ENCODE data around the gene PPIG. TPM values are rescaled to one million over a fixed set of nuclear protein-coding genes. Genes with fewer than 3 reads are reported as not detected.
"Not testable (repeated sequence)": the region's sequence is repeated elsewhere in the genome, so short reads cannot be mapped to it uniquely, and the experiment has no call there.

The PPIG gene
- total RNA-seq, 1 experiment from 2014 or later, result 57.5 TPM

DNA sequence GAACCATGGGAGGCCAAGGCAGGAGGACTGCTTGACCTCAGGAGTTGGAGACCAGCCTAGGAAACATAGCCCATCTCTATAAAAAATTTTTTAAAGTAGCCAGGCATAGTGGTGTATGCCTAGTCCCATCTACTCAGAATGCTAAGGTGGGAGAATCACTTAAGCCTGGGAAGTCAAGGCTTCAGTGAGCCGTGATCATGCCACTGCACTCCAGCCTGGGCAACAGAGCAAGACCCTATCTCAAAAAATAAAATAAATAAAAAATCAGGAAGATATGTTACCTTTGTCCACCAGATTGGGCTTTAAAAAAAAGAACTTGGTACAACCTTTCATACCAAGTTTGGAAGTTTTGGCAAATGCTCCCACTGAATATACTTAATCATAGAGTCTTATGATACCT, 74.7 kb downstream of the PPIG start:
- DNase-seq (ENCODE audit: low spot score), result no peak
- in situ Hi-C loops (cut with HindIII; ENCODE audit: low sequenced_read_pairs), result no loop called here

DNA sequence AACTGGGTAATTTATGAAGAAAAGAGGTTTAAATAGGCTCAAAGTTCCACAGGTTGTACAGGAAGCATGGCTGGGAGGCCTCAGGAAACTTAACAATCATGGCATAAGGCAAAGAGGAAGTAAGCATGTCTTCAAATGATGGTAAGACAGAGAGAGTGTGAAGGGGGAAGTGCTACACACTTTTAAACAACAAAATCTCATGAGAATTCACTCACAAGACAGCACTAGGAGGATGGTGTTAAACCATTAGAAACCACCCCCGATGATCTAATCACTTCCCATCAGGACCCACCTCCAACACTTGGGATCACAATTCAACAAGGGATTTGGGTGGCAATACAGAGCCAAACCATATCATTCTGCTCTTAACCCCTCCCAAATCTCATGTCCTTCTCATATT, 75.2 kb downstream of the PPIG start:
- in situ Hi-C loops (cut with HindIII; ENCODE audit: low sequenced_read_pairs), result no loop called here
- no peak for DNase-seq (ENCODE audit: low spot score)

DNA sequence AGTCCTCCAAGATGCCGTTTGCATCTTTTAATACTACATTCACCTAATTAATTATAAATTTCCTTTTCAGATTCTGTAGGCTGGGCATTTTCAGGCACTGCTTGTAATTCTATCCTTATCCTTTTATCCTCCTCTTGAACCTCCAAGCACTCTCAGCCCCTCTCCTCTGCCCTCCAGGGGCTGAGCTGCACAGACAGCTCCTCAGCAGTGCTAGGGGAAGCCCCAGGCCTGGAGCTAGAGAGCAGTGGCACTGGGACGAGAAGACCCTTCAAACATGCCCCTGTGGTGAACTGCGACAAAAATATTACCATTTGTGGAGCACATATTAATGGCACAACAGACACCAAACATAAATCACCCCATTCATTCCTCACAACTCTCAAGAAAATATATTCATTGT, 77.1 kb downstream of the PPIG start:
- DNase-seq (ENCODE audit: low spot score), result no peak
- in situ Hi-C loops (cut with HindIII; ENCODE audit: low sequenced_read_pairs), result no loop called here

DNA sequence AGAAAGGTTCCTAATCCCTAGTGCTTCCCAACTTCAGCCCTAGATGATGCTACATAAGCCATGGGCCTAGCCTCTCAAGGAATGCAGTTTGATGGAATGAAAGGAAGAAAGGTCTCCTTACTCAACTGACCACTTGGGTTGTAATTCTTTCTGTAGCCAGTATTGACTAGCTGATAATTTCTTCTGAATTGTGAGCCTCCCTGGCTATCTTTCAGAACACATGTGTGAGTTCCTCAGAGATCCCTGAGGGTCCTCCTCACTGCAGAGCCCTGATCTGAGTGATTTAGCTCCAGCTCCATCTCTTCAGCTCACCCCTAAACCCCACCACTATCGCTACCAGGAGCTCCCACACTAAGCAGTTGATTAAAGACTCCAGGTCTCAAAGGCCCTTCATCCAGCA, 78.6 kb downstream of the PPIG start:
- in situ Hi-C loops (cut with HindIII; ENCODE audit: low sequenced_read_pairs), result no loop called here

DNA sequence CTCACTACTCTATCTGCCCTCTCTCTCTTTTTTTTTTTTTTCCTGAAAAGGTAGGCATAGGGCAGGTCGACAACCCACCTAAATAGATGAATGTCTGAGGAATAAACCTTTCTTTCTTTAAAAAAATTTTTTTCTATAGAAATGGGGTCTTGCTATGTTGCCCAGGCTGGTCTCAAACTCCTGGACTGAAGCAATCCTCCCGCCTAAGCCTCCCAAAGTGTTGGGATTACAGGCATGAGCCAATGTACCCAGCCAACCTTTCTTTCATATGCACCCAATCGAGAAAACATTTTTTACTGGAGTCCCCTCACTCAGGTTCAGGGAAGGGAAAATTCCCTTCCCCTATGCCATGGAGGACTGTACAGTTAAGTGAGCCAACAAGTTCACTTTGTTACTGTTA, 79.1 kb downstream of the PPIG start:
- in situ Hi-C loops (cut with HindIII; ENCODE audit: low sequenced_read_pairs), result no loop called here
- DNase-seq (ENCODE audit: low spot score), result no peak

More for the DNA sequence above, 78.6 kb downstream of the PPIG start:
- DNase-seq (ENCODE audit: low spot score), result no peak

DNA sequence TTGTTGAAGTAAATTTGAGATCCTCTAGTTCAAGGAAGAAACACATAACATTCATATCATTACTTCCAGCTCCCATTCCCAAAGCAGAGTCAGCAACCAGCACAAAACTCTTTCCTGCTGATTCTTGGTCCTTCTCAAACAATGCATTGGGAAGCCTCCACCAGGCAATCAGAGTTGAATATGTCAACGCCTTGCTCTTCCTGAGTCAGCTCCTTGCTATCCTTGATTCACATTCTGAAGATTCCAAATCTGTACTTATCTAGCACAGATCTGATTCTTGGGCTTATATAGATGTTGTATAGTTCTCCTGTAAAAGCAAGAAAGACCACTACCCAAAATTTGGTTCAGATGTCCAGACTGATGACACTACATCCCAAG, 80.4 kb downstream of the PPIG start:
- in situ Hi-C loops (cut with HindIII; ENCODE audit: low sequenced_read_pairs), result no loop called here
- DNase-seq (ENCODE audit: low spot score), result no peak

DNA sequence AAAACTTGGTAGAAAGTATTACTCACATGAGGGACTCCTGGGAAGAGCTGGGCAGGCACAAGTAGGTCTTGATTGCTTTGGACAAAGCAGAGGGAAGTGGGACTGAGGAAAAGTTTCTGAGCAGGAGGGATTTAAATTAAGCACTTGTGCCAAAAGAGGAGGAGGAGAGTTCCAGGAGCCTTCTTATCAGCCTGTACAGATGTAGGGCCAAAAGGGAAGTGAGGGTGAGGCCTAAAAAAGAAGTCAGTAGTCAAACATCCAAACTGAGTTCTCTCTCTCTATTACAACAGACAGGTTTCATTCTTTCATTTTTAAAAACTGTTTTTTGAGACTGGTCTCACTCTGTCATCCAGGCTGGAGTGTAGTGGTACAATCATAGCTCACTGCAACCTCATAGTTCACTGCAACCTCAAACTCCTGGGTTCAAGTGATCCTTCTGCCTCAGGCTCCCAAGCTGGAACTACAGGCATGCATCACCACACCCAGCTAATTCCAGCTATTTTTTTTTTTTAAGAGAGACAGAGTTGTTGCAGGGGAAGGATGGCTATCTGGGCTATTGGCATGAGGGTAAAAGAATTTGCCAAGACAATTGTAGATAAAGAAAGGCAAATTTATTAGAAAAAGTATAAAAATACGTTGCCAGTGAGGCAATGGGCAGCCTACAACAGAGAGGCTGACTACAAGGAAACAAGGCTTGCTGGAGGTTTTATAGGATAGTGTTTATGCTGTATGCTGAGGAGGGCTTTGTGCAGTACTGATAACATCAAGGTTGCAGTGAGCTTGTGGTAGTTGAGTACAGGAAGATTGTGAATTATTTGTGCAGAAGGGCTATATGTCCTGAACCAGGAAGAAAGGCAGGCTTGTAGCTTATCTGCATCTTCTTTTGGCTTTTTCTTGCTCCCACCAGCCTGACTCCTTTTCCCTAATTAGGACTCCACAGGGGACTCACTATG, 81.1 kb downstream of the PPIG start:
- in situ Hi-C loops (cut with HindIII; ENCODE audit: low sequenced_read_pairs), result no loop called here
- no peak for DNase-seq (ENCODE audit: low spot score)

DNA sequence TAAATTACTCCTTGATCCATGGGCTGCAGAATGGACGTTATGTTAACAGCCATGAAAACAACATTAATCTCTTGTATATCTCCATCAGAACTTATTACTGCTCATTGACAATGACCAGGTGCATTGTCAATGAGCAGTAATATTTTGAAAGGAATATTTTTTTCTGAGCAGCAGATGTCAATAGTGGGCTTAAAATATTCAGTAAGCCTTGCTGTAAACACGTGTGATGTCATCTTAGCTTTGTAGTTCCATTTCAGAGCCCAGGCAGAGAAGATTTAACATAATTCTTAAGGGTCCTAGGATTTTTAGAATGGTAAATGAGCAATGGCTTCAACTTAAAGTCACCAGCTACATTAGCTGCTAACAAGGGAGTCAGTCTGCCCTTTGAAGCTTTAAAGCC, 83.4 kb downstream of the PPIG start:
- DNase-seq (ENCODE audit: low spot score), result no peak
- in situ Hi-C loops (cut with HindIII; ENCODE audit: low sequenced_read_pairs), result no loop called here

DNA sequence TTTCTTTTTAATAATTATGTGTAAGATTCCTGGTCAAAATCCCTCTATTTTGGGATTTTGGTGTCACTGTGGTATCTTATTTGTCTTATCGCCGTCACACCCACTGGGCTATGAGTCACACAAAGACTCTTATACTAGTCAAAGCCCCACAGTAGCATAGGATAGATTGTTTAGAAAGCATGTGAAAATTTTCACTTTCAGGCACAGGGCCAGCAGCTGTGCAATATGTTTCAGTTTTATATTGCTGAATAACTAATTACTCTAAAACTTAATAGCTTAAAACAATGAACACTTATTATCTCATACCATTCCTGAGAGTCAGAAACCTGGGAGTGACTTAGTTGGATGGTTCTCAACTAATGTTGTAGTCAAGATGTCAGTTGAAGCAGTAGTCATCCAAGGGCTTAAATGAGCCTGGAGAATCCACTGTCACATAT, 86.1 kb downstream of the PPIG start:
- DNase-seq (ENCODE audit: low spot score), result no peak
- in situ Hi-C loops (cut with HindIII; ENCODE audit: low sequenced_read_pairs), result no loop called here

DNA sequence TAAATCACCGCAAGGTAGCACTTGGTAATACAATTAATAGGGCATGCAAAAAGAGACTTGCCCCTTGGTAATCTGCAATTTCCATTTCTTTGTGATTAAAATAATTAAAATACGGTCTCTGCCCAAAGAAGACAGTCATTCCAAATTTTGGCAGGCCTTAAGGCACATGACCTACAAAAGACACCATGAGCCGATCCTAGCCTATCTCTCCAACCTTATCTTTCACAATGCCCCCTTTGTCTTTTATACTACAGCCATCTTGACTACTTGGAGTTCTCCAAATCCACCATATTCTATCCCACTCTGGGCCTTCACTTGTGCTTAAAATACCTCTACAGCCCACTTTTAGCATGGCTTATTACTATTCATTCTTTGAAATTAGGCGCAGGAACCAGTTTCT, 86.8 kb downstream of the PPIG start:
- in situ Hi-C loops (cut with HindIII; ENCODE audit: low sequenced_read_pairs), result no loop called here
- no peak for DNase-seq (ENCODE audit: low spot score)

DNA sequence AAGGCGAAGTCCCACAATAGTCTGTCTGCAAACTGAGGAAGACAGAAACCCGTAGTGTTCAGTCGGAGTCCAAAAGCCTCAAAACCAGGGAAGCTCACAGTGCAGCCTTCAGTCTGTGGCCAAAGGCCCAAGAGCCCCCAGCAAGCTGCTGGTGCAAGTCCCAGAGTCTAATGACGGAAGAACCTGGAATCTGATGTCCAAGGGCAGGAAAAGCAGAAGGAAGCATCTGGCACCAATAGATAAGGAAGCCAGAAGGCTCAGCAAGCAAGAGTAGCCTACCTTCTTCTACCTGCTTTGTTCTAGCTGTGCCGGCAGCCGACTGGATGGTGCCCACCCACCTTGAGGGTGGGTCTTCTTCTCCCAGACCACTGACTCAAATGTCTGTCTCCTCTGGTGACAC, 88.3 kb downstream of the PPIG start:
- in situ Hi-C loops (cut with HindIII; ENCODE audit: low sequenced_read_pairs), result no loop called here
- no peak for DNase-seq (ENCODE audit: low spot score)

DNA sequence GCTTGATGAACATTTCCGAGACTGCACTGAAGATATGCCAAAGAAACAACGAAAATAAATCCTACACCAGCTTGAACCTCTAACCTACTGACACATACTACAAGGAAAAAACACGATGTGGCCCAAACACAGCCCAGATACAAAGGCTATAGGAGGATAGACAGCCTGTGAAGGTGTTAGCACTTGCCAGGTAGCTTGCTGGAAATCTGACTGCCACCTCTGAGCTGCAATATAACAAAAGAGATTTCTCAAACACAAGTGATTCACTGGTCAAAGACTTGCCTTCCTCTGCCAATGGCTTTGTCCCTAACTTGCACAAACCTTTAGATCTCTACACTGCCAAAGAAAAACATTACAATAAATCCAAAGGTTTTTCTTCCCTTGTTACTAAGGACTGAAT, 89.0 kb downstream of the PPIG start:
- in situ Hi-C loops (cut with HindIII; ENCODE audit: low sequenced_read_pairs), result no loop called here

DNA sequence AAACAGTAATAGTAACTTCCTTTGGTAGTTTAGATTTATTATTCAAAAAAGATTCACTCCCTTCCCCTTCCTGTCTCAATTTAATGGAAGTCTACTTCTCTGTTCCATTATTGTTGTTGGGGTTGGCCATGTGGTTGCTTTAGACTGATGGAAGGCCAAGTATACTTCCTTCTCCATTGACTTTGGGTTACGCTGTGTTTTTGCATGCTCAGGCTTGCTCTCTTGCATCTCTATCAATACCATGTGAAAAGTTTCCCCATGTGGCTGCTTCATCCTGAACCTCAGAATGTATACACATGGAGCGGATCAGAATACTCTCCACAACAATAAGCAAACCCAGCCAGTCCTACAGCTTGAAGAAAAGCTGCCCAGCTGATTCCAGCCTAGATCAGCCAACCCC, 89.8 kb downstream of the PPIG start:
- in situ Hi-C loops (cut with HindIII; ENCODE audit: low sequenced_read_pairs), result no loop called here
- no peak for DNase-seq (ENCODE audit: low spot score)

More for the DNA sequence above, 89.0 kb downstream of the PPIG start:
- no peak for DNase-seq (ENCODE audit: low spot score)

DNA sequence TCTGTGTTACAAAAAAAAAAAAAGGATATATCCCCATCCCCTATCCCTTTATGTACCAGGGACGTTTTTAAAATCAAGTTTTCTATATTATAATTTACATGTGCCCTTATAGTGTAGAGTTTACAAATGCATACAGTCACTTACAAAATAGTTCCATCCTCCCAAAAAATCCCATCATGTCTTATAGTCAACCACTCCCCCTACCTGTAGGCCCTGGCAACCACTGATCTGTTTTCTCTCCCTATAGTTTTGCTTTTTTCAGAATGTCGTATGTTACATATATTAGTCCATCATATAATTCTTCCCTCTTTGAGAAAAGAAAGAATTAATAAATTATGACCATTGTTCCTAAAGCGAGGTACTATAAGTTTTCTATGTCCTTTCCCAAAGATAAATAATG, 92.2 kb downstream of the PPIG start:
- DNase-seq (ENCODE audit: low spot score), result no peak
- in situ Hi-C loops (cut with HindIII; ENCODE audit: low sequenced_read_pairs), result no loop called here

DNA sequence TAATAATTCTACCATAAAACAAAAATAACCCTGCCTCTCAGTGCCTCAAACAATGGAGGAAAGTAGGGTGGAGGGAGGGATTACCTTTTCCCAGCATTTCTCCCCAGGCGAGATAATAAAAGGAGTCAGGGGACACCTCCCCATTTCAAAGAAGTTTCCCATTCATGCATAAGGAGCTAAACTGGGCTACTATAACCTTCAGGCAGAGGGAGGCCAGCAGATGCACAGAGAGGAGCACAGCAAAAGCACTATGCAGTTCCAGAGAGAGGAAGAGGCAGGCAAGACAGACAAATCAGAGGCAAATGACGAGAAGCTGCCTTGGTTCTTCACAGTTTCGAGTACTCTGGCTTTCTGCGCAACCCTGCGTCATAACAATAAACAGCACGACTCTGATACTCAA, 92.7 kb downstream of the PPIG start:
- in situ Hi-C loops (cut with HindIII; ENCODE audit: low sequenced_read_pairs), result no loop called here
- no peak for DNase-seq (ENCODE audit: low spot score)

DNA sequence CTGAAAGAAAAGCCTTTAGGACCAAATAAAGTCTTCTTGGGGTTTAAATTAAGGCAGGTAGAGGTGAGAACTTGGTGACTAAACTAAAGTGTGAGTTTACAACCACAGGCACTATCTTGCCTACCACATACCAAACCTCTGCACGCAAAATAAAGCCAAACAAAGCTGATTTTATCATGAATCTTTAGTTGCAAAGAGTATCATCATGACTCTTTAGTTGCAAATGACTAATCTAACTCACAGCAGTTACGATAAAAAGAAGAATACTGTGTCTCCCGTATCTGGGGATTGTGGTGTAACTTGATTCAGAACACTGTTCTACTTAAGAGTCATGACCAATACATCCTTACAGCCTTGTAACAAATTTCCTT, 98.9 kb downstream of the PPIG start:
- in situ Hi-C loops (cut with HindIII; ENCODE audit: low sequenced_read_pairs), result no loop called here
- no peak for DNase-seq (ENCODE audit: low spot score)

DNA sequence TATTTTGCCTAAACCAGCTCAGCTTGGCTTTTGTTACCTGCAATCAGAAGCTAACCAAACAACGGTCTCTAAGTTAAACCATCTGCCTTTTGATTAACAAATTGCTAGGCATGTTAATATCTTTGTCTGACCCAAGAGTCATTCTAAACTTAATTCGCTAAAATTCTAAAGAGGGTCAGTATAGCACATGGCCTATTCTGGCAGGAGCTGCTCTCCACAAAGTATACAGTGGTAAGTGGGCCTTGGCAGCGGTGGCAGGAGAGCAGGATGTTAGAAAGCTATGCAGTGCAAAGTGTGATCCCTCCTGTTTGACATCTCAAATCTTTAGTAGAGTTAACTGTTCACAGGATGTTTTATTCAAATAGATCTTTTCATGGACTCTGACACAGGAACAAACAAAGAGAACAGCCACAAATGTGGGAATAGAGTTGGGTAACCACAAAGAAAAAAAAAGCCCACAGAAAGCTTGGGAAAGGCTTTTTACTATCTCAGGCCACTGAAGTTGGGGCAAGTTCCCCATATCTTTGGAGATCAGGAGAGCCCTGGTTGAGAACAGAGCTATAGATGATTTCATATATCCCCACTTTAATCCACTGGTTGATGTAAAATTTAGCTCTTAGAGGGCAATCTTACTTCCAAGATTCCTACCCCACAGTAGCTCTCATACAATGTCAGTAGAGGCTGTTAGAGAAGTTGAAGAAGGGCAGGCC, 99.4 kb downstream of the PPIG start:
- no peak for DNase-seq (ENCODE audit: low spot score)
- in situ Hi-C loops (cut with HindIII; ENCODE audit: low sequenced_read_pairs), result no loop called here

DNA sequence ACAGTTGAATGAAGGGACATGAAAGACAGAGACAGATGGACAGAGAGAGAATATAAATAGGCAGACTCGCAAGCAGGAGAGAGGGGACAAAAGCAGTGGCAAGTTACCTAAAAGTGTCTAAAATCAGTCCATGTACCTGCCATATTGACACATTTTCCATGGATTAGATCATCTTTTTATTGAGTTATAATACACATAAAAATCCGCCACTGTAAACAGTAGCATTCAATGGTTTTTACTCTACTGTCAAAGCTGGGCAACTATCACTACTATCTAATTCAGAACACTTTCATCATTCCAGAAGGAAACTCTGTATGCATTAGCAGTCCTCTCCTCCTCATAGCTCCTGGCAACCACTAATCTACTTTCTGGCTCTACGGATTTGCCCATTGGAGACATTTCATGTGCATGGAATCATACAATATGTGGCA, 100.0 kb downstream of the PPIG start:
- DNase-seq (ENCODE audit: low spot score), result no peak
- in situ Hi-C loops (cut with HindIII; ENCODE audit: low sequenced_read_pairs), result no loop called here

DNA sequence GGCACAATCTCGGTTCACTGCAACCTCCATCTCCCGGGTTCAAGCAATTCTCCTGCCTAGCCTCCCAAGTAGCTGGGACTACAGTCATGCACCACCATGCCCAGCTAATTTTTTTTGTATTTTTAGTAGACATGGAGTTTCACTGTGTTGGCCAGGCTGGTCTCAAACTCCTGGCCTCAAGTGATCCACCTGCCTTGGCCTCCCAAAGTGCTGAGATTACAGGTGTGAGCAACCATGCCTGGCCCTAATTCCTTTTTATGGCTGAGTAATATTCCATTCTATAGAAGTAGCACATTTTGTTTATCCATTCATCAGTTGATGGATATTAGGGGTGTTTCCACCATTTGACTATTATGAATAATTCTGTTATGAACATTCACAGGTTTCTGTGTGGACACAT, 100.6 kb downstream of the PPIG start:
- DNase-seq (ENCODE audit: low spot score); in situ Hi-C loops (cut with HindIII; ENCODE audit: low sequenced_read_pairs): not testable (repeated sequence)

DNA sequence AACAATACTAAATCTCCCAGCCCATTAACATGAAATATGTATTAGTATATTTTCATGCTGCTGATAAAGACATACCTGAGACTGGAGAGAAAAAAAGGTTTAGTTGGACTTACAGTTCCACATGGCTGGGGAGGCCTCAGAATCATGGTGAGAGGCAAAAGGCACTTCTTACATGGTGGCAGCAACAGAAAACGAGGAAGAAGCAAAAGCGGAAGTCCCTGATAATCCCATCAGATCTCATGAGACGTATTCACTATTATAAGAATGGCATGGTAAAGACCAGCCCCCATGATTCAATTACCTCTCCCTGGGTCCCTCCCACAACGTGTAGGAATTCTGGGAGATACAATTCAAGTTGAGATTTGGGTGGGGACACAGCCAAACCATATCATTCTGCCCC, 102.7 kb downstream of the PPIG start:
- DNase-seq (ENCODE audit: low spot score); in situ Hi-C loops (cut with HindIII; ENCODE audit: low sequenced_read_pairs): not testable (repeated sequence)

DNA sequence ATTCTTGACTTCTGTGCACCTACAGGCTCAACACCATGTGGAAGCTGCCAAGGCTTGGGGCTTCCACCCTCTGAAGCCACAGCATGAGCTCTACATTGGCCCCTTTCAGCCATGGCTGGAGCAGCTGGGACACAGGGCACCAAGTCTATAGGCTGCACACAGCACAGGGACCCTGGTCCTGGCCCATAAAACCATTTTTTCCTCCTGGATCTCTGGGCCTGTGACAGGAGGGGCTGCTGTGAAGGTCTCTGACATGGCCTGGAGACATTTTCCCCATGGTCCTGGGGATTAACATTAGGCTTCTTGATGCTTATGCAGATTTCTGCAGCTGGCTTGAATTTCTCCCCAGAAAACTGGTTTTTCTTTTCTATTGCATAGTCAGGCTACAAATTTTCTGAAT, 103.8 kb downstream of the PPIG start:
- in situ Hi-C loops (cut with HindIII; ENCODE audit: low sequenced_read_pairs); DNase-seq (ENCODE audit: low spot score): not testable (repeated sequence)

Measured in G401 (cell line).